Fibroblast of lung (primary cell): ENCODE data around the gene TRIM38.

ENCODE experiments used
- EZH2 ChIP-seq: IDR thresholded peaks from 2 replicates; pipeline ENCODE4 v1.5.1; 2012; ENCODE audit warnings: low read length, control low read depth, mild to moderate bottlenecking; ENCODE audit errors: missing control alignments
- TF ChIP-seq, protein P1 (sequence below), 2 donors: IDR thresholded peaks in 1 of 2; conservative IDR thresholded peaks in 1 of 2; 1 replicate in 1 of 2; 2 replicates in 1 of 2; pipeline ENCODE4 v1.5.1; 2011 to 2012; ENCODE audit warnings: low read length in 2 of 2, control low read depth in 1 of 2, inconsistent platforms in 1 of 2, low read depth in 1 of 2, mild to moderate bottlenecking in 1 of 2

DNA sequence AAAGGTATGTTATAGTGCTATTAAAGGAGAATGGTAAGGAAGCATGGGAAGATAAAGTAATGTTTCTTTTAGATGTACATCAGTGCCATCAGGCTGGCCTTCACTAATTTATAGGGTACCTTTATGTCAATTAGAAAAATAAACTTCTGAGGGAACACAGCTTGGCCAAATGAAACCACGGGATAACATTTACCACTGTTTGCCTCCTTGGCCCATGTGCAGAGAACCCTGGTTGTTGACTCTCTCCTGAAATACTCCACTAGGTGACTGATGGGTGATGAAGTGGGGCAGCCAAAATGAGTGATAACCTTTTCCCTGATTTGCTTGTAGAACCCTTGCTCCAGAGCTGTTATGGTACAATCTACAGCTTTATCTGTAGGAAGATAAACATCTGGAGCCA, 9.5 kb downstream of the TRIM38 start:
- TF ChIP-seq, protein P1, sequence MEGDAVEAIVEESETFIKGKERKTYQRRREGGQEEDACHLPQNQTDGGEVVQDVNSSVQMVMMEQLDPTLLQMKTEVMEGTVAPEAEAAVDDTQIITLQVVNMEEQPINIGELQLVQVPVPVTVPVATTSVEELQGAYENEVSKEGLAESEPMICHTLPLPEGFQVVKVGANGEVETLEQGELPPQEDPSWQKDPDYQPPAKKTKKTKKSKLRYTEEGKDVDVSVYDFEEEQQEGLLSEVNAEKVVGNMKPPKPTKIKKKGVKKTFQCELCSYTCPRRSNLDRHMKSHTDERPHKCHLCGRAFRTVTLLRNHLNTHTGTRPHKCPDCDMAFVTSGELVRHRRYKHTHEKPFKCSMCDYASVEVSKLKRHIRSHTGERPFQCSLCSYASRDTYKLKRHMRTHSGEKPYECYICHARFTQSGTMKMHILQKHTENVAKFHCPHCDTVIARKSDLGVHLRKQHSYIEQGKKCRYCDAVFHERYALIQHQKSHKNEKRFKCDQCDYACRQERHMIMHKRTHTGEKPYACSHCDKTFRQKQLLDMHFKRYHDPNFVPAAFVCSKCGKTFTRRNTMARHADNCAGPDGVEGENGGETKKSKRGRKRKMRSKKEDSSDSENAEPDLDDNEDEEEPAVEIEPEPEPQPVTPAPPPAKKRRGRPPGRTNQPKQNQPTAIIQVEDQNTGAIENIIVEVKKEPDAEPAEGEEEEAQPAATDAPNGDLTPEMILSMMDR (conservative IDR thresholded peaks at IDR 0.05 in 1 of 2, IDR thresholded peaks at IDR 0.05 in 1 of 2; ENCODE audit: low read depth in 1 of 2, low read length in 2 of 2) = no peak
- TF ChIP-seq EZH2 = no peak
